Activated gamma-delta T cell treated with anti-CD3 and anti-CD28 coated beads, Interleukin-2, amount 50 U/mL, for 16 hours (primary cell): ENCODE measurements around the gene TAMALIN.
A peak's percentile ranks its signal among the peaks of the same experiment; 100 is the strongest.
"Not testable (repeated sequence)": the region's sequence is repeated elsewhere in the genome, so short reads cannot be mapped to it uniquely, and the experiment has no call there.

Experiments
- DNase-seq: peaks from one replicate; pipeline ENCODE4 v3.0.0-alpha.2; 2020; ENCODE audit warnings: low read depth

Gene TAMALIN

DNA sequence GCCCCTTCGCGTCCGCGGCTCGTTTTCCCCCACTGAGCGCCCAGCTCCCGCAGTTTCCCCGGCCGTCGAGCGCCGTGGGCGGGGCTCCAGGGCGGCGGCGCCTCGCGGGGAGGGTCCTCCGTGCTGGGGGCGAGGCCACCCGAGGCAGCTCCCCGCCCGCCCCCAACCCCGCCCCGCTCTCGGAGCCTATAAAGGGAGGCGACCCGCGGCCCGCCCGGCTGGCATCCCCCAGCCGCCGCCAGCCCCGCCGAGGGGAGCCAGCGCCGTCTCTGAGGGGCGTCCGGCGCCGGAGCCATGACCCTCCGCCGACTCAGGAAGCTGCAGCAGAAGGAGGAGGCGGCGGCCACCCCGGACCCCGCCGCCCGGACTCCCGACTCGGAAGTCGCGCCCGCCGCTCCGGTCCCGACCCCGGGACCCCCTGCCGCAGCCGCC lies at the start of gene TAMALIN:
Gene TAMALIN (plus strand): TSS at position 221 of the 432 bp plus-strand sequence. CDS start 74 bp downstream, at position 295.
- peak; percentile 64 for DNase-seq

DNA sequence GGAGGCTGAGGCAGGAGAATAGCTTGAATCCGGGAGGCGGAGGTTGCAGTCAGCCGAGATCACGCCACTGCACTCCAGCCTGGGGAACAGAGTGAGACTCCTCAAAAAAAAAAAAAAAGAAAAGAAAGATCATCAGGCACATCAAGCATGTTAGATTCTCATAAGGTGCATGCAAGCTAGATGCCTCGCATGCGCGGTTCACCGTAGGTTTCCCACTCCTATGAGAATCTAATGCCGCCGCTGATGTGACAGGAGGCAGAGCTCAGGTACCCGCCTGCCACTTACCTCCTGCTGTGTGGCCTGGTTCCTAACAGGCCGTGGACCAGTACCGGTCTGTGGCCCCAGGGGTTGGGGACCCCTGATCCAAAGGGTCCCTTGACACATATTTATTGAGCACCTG lies 48.2 kb upstream of the TAMALIN start:
- no peak for DNase-seq

DNA sequence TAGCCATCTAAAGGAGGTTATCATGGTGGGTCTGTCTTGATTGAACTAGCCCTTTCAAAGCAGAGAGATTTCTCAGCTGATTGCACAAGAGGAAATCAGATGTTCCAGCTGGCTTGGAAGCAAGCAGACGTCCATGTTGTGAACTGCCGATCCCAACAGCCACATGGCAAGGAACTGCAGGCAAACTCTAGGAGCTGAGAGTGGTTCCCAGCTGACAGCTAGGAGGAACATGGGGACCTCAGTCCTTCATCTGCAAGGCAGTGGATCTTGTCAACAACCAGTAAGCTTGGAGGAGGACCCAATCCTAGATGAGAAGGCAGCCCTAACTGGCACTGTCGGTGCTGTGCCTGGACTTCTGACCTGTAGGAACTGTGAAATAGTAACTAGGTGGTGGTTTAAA lies 47.5 kb upstream of the TAMALIN start:
- no peak for DNase-seq

GRCh38 chr12:51959921-51960320 lies 46.8 kb upstream of the TAMALIN start:
- DNase-seq = no peak

GRCh38 chr12:51960488-51960887 lies 46.3 kb upstream of the TAMALIN start:
- no peak for DNase-seq

GRCh38 chr12:51960890-51961289 lies 45.9 kb upstream of the TAMALIN start:
- no peak for DNase-seq

- no peak for DNase-seq
These were observed 44.9 kb upstream of the TAMALIN start for GRCh38 chr12:51961834-51962233.

DNA sequence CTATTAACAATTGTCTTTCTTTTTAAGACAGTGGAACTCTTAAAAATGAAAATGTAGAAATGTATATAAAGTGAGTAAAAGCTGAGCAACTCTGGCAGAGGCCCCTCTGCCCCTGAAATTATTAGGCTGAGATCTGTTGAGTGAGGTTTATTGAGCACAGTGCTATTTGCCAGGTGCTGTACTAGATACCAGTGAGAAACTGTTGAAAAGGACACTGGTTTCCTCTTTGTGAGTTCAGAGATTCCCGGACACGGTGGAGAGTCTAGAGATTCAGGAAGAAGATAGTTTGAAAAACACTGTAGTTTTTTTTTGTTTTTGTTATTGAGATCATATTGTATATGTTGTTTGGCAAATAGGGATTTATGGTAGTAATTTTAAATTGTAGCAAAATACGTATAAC lies 44.0 kb upstream of the TAMALIN start:
- DNase-seq = no peak

DNA sequence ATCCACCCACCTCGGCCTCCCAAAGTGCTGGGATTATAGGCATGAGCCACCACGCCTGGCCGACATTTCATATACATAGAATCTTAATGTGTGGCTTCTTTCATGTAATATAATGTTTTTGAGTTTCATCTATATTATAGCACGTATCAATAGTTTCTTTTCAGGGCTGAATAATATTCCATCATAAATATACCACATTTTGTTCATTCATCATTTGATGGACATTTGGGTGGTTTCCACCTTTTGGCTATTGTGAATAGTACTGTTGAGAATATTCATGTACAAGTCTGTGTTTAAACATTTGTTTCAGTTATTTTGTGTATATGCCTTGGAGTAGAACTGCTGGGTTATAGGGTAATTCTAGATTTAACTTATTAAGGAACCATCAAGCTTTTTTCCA lies 43.3 kb upstream of the TAMALIN start:
- no peak for DNase-seq

- no peak for DNase-seq
These were observed 37.1 kb upstream of the TAMALIN start for GRCh38 chr12:51969643-51970042.

DNA sequence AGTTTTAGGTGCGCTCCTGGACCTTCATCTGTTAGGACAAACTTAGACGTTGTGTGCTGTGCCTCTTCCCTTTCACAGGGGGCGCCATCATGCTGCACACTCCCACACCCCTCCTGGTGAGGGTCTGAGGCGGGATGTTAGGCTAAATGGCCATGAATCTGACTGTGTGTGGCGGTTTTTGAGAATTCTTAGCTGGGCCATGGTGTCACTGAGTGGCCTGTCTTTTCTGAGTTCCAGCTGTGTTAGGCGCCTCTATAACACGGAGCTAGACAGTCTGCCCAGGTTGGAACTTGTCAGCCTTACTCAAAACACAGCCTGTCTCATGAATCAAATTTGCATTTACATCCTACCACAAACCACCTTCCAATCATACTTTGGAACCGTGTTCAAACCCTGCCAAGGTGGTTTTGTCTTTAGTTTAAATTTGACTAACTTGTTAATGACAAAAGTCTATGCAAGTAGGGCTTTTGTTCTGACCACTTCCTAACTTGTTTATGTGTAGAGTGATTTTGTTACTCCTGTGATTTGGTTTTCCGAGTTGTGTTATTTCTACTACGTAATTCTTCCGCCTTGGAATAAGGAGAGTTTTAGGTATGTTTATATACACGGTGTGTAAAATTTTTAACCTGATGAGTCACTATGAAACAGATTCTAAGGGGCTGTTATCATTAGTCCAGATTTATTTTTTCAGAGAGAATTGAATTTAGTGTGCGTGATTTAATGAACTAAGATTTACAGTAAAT lies 35.7 kb upstream of the TAMALIN start:
- DNase-seq = no peak

- no peak for DNase-seq
These were observed 34.9 kb upstream of the TAMALIN start for GRCh38 chr12:51971679-51972421.

DNA sequence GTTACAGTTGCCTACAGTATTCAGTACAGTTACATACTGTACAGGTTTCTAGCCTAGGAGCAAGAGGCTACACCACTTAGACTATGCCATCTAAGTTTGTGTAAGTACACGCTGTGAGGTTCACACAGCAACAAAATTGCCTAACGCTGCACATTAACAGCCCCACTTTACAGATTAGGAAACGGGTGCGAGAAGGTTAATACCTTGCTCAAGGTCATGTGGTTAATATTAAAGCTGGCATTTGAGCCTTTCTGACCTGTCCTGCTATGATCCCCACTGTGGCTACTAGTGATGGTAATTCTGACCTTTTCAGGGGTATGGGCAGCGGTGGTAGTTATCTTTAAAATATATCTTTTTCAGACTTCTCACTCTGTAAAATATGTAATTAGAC lies 34.3 kb upstream of the TAMALIN start:
- no peak for DNase-seq

- DNase-seq = peak; percentile 47
These were observed 33.9 kb upstream of the TAMALIN start for GRCh38 chr12:51972849-51973273.

- no peak for DNase-seq
These were observed 33.2 kb upstream of the TAMALIN start for GRCh38 chr12:51973560-51973959.

DNA sequence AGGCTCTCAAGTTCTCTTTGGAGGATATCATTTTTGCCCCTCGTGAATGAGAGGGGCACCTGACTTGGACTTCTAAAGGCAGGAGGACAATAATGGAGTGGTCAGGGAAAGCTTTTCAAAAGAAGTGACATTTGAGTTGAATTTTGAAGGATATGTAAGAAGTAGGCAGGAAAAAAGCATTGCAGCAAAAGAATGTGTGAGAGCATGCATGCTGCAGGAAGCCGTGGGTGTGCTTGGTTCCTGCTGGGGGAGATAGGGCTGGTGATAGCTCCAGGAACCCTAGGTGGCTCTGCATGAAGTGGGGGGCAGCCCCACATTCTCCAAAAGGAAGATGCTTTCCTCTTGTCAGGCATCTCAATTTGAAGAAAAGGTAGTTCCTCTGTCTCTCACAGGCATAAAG lies 32.1 kb upstream of the TAMALIN start:
- peak; percentile 14 for DNase-seq

DNA sequence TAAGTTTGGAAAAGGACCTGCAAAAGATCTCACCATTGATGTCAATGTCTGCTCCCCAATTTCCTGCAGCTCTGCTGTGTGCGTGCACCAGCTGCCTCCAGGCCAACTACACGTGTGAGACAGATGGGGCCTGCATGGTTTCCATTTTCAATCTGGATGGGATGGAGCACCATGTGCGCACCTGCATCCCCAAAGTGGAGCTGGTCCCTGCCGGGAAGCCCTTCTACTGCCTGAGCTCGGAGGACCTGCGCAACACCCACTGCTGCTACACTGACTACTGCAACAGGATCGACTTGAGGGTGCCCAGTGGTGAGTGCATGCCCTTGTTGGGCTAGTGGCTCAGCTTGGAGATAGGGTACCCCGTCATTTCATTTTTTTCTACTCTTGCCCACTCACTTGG lies 31.6 kb upstream of the TAMALIN start:
- DNase-seq = no peak

DNA sequence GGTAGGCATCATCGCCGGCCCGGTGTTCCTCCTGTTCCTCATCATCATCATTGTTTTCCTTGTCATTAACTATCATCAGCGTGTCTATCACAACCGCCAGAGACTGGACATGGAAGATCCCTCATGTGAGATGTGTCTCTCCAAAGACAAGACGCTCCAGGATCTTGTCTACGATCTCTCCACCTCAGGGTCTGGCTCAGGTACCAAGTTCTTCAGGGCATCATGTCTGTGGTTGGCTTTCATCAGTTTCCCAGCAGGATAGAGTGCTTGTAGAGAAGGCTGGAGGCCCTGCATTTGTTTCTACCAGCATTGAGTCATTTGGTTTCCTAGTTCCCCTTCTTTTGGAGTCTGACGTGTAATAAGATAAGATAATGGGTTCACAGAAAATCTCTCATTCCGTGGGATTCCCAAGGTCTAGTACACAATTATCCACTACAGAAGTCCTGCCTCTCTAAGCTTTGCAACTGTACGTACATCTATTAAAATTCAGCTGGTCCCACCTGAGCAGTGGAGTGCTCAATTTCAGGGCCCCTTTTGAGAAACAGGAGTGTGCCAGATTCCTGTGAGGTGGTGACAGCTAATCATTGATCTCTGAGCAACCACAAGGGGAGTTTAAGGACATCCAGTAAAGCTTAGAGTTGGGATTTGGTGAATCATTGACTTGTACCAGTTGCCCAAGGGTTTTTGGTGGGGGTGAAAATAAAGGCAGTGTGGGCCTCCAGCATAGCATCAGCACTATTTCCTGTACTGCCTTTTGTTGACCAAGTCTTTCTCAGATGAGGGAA lies 30.2 kb upstream of the TAMALIN start:
- no peak for DNase-seq

- no peak for DNase-seq
These were observed 29.4 kb upstream of the TAMALIN start for GRCh38 chr12:51977320-51977753.

DNA sequence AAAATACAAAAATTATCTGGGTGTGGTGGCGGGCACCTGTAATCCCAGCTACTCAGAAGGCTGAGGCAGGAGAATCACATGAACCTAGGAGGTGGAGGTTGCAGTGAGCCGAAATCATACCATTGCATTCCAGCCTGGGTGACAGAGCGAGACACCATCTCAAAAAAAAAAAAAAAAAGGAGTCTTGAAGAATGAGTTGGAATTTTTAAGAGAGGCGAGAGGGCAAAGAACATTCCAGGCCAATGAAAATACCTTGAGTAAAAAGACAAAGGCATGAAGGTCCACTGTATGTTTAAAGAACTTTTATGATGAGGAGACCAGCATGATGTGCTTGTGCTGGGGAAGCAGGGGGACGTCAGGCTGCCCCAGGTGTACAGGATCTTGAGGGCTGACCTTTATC lies 27.4 kb upstream of the TAMALIN start:
- DNase-seq = not testable (repeated sequence)

GRCh38 chr12:51980051-51980808 lies 26.5 kb upstream of the TAMALIN start:
- DNase-seq = peak; percentile 55

GRCh38 chr12:51980809-51981127 lies 26.0 kb upstream of the TAMALIN start:
- DNase-seq = no peak
